Mesendoderm (in vitro differentiated cells): ENCODE data around the gene ZMYND8.
A peak's percentile ranks its signal among the peaks of the same experiment; 100 is the strongest.

Experiments used
- DNase-seq: peaks from one replicate; pipeline ENCODE4 v3.0.0; 2013
- H2AK5ac ChIP-seq: 2 replicates; pipeline ENCODE4 v1.6.1; 2013; ENCODE audit warnings: low read length, inconsistent platforms
- H2BK120ac ChIP-seq: 2 replicates; pipeline ENCODE4 v1.6.1; 2013; ENCODE audit warnings: low read depth, mild to moderate bottlenecking, low read length, moderate library complexity, mixed read lengths
- H2BK15ac ChIP-seq: replicated peaks from 2 replicates; pipeline ENCODE4 v1.6.1; 2013; ENCODE audit warnings: low read depth, mild to moderate bottlenecking, moderate library complexity
- H2BK5ac ChIP-seq: 2 replicates; pipeline ENCODE4 v1.6.1; 2013; ENCODE audit warnings: low read length, inconsistent platforms
- H3K18ac ChIP-seq: 2 replicates; pipeline ENCODE4 v1.6.1; 2013; ENCODE audit warnings: mild to moderate bottlenecking, low read length, mixed read lengths
- H3K23ac ChIP-seq: one replicate; pipeline ENCODE4 v1.6.1; 2013; ENCODE audit warnings: low read length
- H3K27ac ChIP-seq: 2 replicates; pipeline ENCODE4 v1.5.1; 2013; ENCODE audit warnings: low read depth, mild to moderate bottlenecking, inconsistent platforms, low read length, moderate library complexity
- H3K27me3 ChIP-seq: 2 replicates; pipeline ENCODE4 v1.6.1; 2013; ENCODE audit warnings: low read length, control low read depth, mild to moderate bottlenecking, inconsistent platforms; ENCODE audit not compliant: insufficient read depth, poor library complexity
- H3K36me3 ChIP-seq: 2 replicates; pipeline ENCODE4 v1.6.1; 2013; ENCODE audit warnings: low read length, inconsistent platforms; ENCODE audit not compliant: control insufficient read depth, insufficient read depth
- H3K4ac ChIP-seq: one replicate; pipeline ENCODE4 v1.6.1; 2013; ENCODE audit warnings: low read depth, mild to moderate bottlenecking, low read length, moderate library complexity
- H3K4me1 ChIP-seq: 2 replicates; pipeline ENCODE4 v1.6.1; 2013; ENCODE audit warnings: low read depth, low read length, inconsistent platforms; ENCODE audit not compliant: control insufficient read depth
- H3K4me2 ChIP-seq: 2 replicates; pipeline ENCODE4 v1.6.1; 2013; ENCODE audit warnings: low read length
- H3K4me3 ChIP-seq: 2 replicates; pipeline ENCODE4 v1.5.1; 2013; ENCODE audit warnings: mild to moderate bottlenecking, low read length
- H3K56ac ChIP-seq: one replicate; pipeline ENCODE4 v1.6.1; 2013; ENCODE audit warnings: low read length
- H3K79me1 ChIP-seq: 2 replicates; pipeline ENCODE4 v1.6.1; 2013; ENCODE audit warnings: low read length, inconsistent platforms
- H3K79me2 ChIP-seq: 2 replicates; pipeline ENCODE4 v1.6.1; 2013; ENCODE audit warnings: mild to moderate bottlenecking, low read length; ENCODE audit not compliant: control insufficient read depth, insufficient read depth
- H3K9ac ChIP-seq: 2 replicates; pipeline ENCODE4 v1.6.1; 2013; ENCODE audit warnings: low read length, inconsistent platforms
- H4K5ac ChIP-seq: one replicate; pipeline ENCODE4 v1.6.1; 2013; ENCODE audit warnings: low read length
- H4K8ac ChIP-seq: one replicate; pipeline ENCODE4 v1.6.1; 2013; ENCODE audit warnings: low read depth, mild to moderate bottlenecking, control low read depth, low read length, moderate library complexity
- WGBS: extraction: QIAGEN DNeasy Blood & Tissue Kit; methylation state at CpG from one replicate; pipeline ENCODE4 v1.1.7; 2013; ENCODE audit warnings: low lambda C conversion rate, missing lambda C conversion rate; ENCODE audit not compliant: insufficient coverage; ENCODE audit errors: extremely low coverage; 5-methylcytosine and 5-hydroxymethylcytosine counted together

Gene ZMYND8

DNA sequence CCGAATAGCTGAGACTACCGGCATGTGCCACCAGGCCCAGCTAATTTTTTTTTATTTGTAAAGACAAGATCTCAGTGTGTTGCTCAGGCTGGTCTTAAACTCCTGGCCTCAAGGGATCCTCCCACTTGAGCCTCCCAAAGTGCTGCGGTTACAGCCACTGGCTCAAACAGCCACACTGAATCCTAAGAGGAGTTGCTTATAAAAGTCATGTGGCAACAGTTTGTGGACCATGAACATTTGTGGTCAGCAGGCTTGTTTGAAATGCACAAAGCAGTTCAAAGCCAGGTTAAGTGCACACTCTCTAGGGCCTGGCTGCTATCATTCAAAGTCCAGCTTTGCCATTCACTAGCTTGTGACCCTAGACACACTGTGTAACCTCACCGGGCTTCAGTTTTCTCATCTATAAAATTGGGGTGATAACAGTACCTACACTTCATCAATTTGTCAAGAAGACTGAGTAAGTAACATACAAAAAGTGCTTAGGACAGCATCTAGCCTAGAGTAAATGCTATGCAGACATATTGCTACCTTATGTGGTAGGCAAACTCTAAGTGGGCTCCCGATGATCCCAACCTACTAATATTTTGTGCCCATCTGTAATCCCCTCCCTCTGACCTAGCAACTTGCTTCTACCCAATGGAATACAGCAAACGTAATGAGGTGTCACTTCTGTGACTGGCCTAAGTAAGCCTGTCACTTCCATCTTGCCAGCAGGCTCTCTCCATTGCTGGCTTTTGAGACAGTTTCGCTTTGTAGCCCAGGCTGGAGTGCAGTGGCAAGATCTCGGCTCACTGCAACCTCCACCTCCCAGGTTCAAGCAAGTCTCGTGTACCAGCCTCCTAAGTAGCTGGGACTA is 122.9 kb downstream of the ZMYND8 start:
- Histone ChIP-seq H3K18ac (no peak overlapping the region), H3K9ac (no peak overlapping the region), H3K79me2 (no peaks in the 10 kb centered on the region), H3K36me3 (peaks cover 6% of the 10 kb centered on the region), H3K4me1 (no peaks in the 10 kb centered on the region), H3K79me1 (peaks cover 2% of the 10 kb centered on the region), H3K4ac (no peak overlapping the region), H4K8ac (no peak overlapping the region), H3K56ac (no peak overlapping the region), H3K23ac (no peak overlapping the region), H2BK5ac (no peak overlapping the region), H2BK15ac (no peak overlapping the region), H3K27me3 (no peaks in the 10 kb centered on the region), H4K5ac (no peak overlapping the region), H2AK5ac (no peak overlapping the region), H2BK120ac (no peak overlapping the region), H3K27ac (no peak overlapping the region), H3K4me3 (no peak overlapping the region), H3K4me2 (no peak overlapping the region)
- no CpG with 5 or more reads among the region's 9 CpGs for WGBS
- no peak for DNase-seq

DNA sequence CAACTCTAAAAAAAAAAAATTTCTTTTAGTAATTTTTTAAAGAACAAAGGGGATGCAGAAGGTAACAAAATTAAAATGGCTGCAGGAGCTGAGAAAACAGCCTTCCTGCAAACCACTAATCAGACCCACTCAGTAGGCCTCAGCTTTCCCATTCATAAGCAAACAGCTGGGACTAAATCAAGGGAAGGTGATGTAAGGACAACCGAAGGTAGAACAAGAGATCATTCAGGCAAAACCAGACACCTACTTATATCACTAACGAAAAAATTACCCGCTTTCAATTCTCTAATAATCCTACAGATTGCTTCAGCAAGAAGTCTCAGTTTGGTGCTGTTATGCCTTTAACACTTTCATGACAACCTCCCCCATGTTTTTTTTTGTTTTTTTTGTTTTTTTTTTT is 124.0 kb downstream of the ZMYND8 start:
- Histone ChIP-seq H3K56ac (no peak overlapping the region), H3K4me3 (no peak overlapping the region), H2BK120ac (no peak overlapping the region), H3K23ac (no peak overlapping the region), H3K27ac (no peak overlapping the region), H3K4me2 (no peak overlapping the region), H3K79me2 (no peaks in the 10 kb centered on the region), H2BK5ac (no peak overlapping the region), H2BK15ac (no peak overlapping the region), H4K8ac (no peak overlapping the region), H3K27me3 (no peaks in the 10 kb centered on the region), H3K4ac (no peak overlapping the region), H3K79me1 (peaks cover 2% of the 10 kb centered on the region), H2AK5ac (no peak overlapping the region), H3K4me1 (no peaks in the 10 kb centered on the region), H3K18ac (no peak overlapping the region), H4K5ac (no peak overlapping the region), H3K9ac (no peak overlapping the region), H3K36me3 (peaks cover 6% of the 10 kb centered on the region)
- DNase-seq = no peak
- no CpG with 5 or more reads among the region's 3 CpGs for WGBS

DNA sequence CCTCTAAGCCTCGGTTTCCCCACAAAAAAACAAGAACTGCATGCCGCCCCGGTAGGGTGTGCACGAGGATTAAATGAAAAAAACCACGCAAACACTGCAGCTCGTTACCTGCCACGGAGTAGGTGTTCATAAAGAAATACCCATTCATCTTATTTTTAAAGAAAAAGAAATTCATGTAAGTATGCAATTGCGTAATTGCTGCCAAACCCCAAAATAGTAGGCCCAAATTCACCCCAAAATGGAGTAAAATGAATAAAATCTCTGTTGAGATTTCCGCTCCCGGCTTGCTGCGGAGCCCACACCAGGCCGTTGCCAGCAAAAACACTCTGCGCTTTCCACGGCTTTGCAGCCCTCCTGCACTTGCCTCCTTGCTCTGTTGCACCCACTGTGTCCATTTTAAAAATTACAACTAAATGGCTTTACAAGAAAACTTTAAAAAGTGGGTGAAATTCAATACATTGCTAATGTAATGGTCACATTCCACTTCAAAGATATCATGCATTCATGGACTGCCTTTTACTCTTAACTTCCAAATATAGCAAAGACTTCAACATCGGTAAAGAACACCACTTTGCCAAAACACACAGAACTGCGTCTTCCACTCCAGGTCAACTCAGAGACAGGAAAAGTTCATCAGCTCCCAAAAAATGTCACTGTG is 125.0 kb downstream of the ZMYND8 start:
- Histone ChIP-seq H2BK5ac (no peak overlapping the region), H2BK120ac (no peak overlapping the region), H3K79me2 (no peaks in the 10 kb centered on the region), H3K27me3 (no peaks in the 10 kb centered on the region), H2BK15ac (no peak overlapping the region), H4K8ac (no peak overlapping the region), H3K27ac (no peak overlapping the region), H3K36me3 (peaks cover 8% of the 10 kb centered on the region), H3K4ac (no peak overlapping the region), H3K18ac (no peak overlapping the region), H3K79me1 (peaks cover 2% of the 10 kb centered on the region), H3K4me1 (no peaks in the 10 kb centered on the region), H2AK5ac (no peak overlapping the region), H3K4me3 (no peak overlapping the region), H3K56ac (no peak overlapping the region), H4K5ac (no peak overlapping the region), H3K9ac (no peak overlapping the region), H3K4me2 (no peak overlapping the region), H3K23ac (no peak overlapping the region)
- no CpG with 5 or more reads among the region's 16 CpGs for WGBS
- no peak for DNase-seq

DNA sequence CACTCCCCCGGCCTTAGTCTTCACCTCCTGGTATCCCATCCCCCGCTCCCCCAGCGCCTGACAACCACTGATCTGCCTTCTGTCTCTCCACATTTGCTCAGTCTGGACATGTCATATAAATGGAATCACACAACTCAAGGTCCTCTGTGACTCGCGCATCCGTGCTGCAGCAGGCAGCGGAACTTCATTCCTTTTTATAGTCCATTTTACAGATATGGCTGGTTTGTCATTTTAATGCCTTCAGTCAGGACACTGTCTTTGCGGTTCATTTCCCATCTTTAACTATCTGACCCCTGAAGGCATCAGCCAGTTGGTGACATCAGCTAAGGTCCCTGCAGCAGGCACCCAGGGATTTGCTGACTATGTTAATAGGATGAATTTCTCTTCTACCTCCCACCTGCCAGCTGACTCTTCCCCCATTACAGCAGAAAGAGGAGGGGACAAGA is 125.7 kb downstream of the ZMYND8 start:
- Histone ChIP-seq H3K23ac (no peak overlapping the region), H3K56ac (no peak overlapping the region), H3K4me3 (no peak overlapping the region), H2AK5ac (no peak overlapping the region), H3K36me3 (peaks cover 13% of the 10 kb centered on the region), H3K79me2 (no peaks in the 10 kb centered on the region), H3K4me1 (no peaks in the 10 kb centered on the region), H3K27me3 (no peaks in the 10 kb centered on the region), H3K9ac (no peak overlapping the region), H2BK120ac (no peak overlapping the region), H3K4me2 (no peak overlapping the region), H3K79me1 (peaks cover 2% of the 10 kb centered on the region), H4K5ac (no peak overlapping the region), H2BK15ac (no peak overlapping the region), H2BK5ac (no peak overlapping the region), H3K4ac (no peak overlapping the region), H4K8ac (no peak overlapping the region), H3K18ac (no peak overlapping the region), H3K27ac (no peak overlapping the region)
- DNase-seq = peak; percentile 50
- WGBS = no CpG with 5 or more reads among the region's 8 CpGs

DNA sequence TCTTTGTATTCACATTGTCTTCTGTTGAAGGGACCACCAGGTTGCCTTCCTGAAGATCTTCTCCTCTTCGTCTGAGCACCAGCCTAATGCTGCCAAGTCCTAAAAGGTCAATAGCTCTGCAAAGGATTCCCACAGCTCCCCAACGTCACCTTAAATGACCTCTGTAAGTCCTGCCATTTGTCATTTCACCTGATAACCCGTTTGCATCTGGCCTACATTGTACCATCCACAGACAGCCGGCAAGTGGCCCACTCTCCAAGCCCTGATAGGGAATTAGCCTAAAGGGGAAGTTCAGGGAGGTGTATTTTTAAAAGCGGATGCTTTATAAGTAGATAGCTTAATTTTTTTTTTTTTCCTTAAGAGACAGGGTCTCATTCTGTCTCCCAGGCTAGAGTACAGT is 127.8 kb downstream of the ZMYND8 start:
- Histone ChIP-seq H3K79me1 (peaks cover 2% of the 10 kb centered on the region), H3K79me2 (no peaks in the 10 kb centered on the region), H3K23ac (no peak overlapping the region), H3K4me3 (no peak overlapping the region), H3K27me3 (no peaks in the 10 kb centered on the region), H2AK5ac (no peak overlapping the region), H2BK5ac (no peak overlapping the region), H3K56ac (no peak overlapping the region), H3K4me2 (no peak overlapping the region), H3K36me3 (peaks cover 16% of the 10 kb centered on the region), H3K18ac (no peak overlapping the region), H3K4ac (no peak overlapping the region), H4K8ac (no peak overlapping the region), H3K27ac (no peak overlapping the region), H2BK120ac (no peak overlapping the region), H4K5ac (no peak overlapping the region), H2BK15ac (no peak overlapping the region), H3K4me1 (no peaks in the 10 kb centered on the region), H3K9ac (no peak overlapping the region)
- DNase-seq = no peak
- no CpG with 5 or more reads among the region's 5 CpGs for WGBS
